ENCODE measurements around the gene MNT.
A peak's percentile ranks its signal among the peaks of the same experiment; 100 is the strongest.

MNT gene

DNA sequence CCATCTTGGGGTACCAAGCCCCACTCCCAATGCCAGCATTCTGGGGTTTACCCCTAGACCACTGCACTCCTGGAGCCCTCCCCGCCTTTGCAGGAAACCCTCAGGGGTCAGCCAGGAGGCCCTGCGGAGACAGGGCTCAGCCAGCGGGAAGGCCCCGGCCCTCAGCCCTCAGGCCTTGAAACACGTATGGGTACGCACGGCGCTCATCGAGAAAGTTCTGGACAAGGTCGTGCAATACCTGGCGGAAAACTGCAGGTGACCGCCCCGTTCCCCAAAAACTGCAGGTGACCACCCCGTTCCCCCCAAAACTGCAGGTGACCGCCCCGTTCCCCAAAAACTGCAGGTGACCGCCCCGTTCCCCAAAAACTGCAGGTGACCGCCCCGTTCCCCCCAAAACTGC, 38.8 kb downstream of the MNT start:
- no peak overlapping the region for H3K27ac ChIP-seq (ENCODE audit: low read depth, low read length, severe bottlenecking)
- 95 to 98% methylated on average over 18 to 20 of the region's 20 CpGs for WGBS, 2 experiments (ENCODE audit: insufficient coverage in 2 of 2)
- H3K9me3 ChIP-seq (ENCODE audit: control insufficient read depth, low read length): no peaks in the 10 kb centered on the region
- H3K4me1 ChIP-seq (ENCODE audit: control insufficient read depth, insufficient read depth, low read length, poor library complexity, severe bottlenecking): peaks cover 5% of the 10 kb centered on the region
- H3K36me3 ChIP-seq (ENCODE audit: control insufficient read depth, insufficient read depth, low read length): peaks cover 31% of the 10 kb centered on the region
- no peak overlapping the region for H3K4me3 ChIP-seq (ENCODE audit: extremely low read depth, insufficient read depth, low read length, poor library complexity, severe bottlenecking)

- 87 to 96% methylated on average over 15 to 19 of the region's 21 CpGs for WGBS, 2 experiments (ENCODE audit: insufficient coverage in 2 of 2)
- H3K4me1 ChIP-seq (ENCODE audit: control insufficient read depth, insufficient read depth, low read length, poor library complexity, severe bottlenecking): peaks cover 5% of the 10 kb centered on the region
- no peak overlapping the region for H3K27ac ChIP-seq (ENCODE audit: low read depth, low read length, severe bottlenecking)
- no peaks in the 10 kb centered on the region for H3K9me3 ChIP-seq (ENCODE audit: control insufficient read depth, low read length)
- no peak overlapping the region for H3K4me3 ChIP-seq (ENCODE audit: extremely low read depth, insufficient read depth, low read length, poor library complexity, severe bottlenecking)
- peaks cover 31% of the 10 kb centered on the region for H3K36me3 ChIP-seq (ENCODE audit: control insufficient read depth, insufficient read depth, low read length)
Observed at GRCh38 chr17:2361010-2361760, 39.7 kb downstream of the MNT start.

DNA sequence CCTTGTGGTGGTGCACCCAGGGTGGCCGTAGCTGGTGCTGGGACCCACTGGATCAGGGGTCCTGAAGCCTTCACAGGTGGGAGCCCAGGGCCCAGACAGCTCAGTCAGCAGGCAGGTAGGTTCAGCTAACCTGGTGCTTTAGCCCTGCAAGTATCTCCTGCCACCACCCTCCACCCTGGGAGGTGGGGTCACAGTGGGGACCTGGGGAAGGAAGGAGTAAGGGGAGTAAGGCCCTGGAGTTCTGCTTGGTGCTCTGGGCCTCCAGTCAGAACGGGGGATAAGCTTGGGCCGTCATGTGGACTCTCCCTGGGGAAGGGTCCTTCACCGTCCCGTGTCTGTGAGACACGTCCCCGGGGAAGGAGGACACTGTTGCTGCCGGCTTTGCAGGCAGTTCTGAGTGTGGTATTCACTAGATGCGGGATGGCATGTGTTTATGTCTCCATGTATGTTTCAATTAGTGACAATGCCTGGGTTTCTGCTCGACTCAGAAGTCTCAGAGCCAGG, 42.9 kb downstream of the MNT start:
- WGBS, 2 experiments (ENCODE audit: insufficient coverage in 2 of 2): 91 to 92% methylated on average over 10 of the region's 10 CpGs
- Histone ChIP-seq H3K36me3 (ENCODE audit: control insufficient read depth, insufficient read depth, low read length) (peaks cover 25% of the 10 kb centered on the region), H3K27ac (ENCODE audit: low read depth, low read length, severe bottlenecking) (no peak overlapping the region), H3K4me3 (ENCODE audit: extremely low read depth, insufficient read depth, low read length, poor library complexity, severe bottlenecking) (no peak overlapping the region), H3K4me1 (ENCODE audit: control insufficient read depth, insufficient read depth, low read length, poor library complexity, severe bottlenecking) (peaks cover 5% of the 10 kb centered on the region), H3K9me3 (ENCODE audit: control insufficient read depth, low read length) (no peaks in the 10 kb centered on the region)

DNA sequence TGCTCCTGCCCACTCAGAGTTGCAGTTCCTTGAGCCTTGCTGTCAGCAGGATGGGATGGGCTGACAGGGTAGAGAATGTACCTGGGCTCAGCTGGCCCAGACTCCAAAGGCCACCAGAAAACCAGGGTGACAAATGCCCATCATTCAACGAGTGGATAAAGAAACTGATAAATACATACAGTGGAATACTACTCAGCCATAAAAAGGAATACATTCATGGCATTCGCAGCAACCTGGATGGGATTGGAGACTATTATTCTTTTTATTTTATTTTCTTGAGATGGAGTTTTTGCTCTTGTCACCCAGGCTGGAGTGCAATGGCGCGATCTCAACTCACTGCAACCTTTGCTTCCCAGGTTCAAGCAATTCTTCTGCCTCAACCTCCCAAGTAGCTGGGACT, 43.6 kb downstream of the MNT start:
- WGBS, 2 experiments (ENCODE audit: insufficient coverage in 2 of 2): 86 to 94% methylated on average over 2 of the region's 4 CpGs
- Histone ChIP-seq H3K36me3 (ENCODE audit: control insufficient read depth, insufficient read depth, low read length) (peaks cover 18% of the 10 kb centered on the region), H3K4me3 (ENCODE audit: extremely low read depth, insufficient read depth, low read length, poor library complexity, severe bottlenecking) (no peak overlapping the region), H3K4me1 (ENCODE audit: control insufficient read depth, insufficient read depth, low read length, poor library complexity, severe bottlenecking) (peaks cover 5% of the 10 kb centered on the region), H3K9me3 (ENCODE audit: control insufficient read depth, low read length) (no peaks in the 10 kb centered on the region), H3K27ac (ENCODE audit: low read depth, low read length, severe bottlenecking) (no peak overlapping the region)

DNA sequence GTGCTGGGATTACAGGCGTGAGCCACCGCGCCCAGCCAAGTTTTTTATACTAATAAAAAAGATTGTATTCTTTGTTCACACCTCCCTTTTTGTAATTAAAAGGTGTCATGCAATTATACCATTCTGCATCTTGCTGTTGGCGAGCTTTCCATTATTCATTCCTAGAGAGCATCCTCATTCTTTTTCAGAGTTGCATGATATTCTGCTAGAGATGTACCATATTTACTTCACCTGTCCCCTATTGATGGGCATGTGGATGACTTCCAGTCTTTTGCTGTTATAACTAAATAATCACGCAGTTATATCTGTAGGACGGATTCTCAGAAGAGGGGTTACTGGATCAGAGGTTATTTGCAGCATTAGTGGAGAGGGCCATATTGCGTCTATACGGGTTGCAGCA, 46.5 kb downstream of the MNT start:
- Histone ChIP-seq H3K36me3 (ENCODE audit: control insufficient read depth, insufficient read depth, low read length) (peaks cover 4% of the 10 kb centered on the region), H3K27ac (ENCODE audit: low read depth, low read length, severe bottlenecking) (no peak overlapping the region), H3K4me3 (ENCODE audit: extremely low read depth, insufficient read depth, low read length, poor library complexity, severe bottlenecking) (no peak overlapping the region), H3K4me1 (ENCODE audit: control insufficient read depth, insufficient read depth, low read length, poor library complexity, severe bottlenecking) (peaks cover 3% of the 10 kb centered on the region), H3K9me3 (ENCODE audit: control insufficient read depth, low read length) (no peaks in the 10 kb centered on the region)
- 83 to 96% methylated on average over 3 to 4 of the region's 8 CpGs for WGBS, 2 experiments (ENCODE audit: insufficient coverage in 2 of 2)

GRCh38 chr17:2351269-2351668, 49.6 kb downstream of the MNT start:
- H3K4me1 ChIP-seq (ENCODE audit: control insufficient read depth, insufficient read depth, low read length, poor library complexity, severe bottlenecking): peaks cover 13% of the 10 kb centered on the region
- 98 to 99% methylated on average over 6 of the region's 6 CpGs for WGBS, 2 experiments (ENCODE audit: insufficient coverage in 2 of 2)
- H3K36me3 ChIP-seq (ENCODE audit: control insufficient read depth, insufficient read depth, low read length): peaks cover 4% of the 10 kb centered on the region
- H3K4me3 ChIP-seq (ENCODE audit: extremely low read depth, insufficient read depth, low read length, poor library complexity, severe bottlenecking): no peak overlapping the region
- no peak overlapping the region for H3K27ac ChIP-seq (ENCODE audit: low read depth, low read length, severe bottlenecking)
- no peaks in the 10 kb centered on the region for H3K9me3 ChIP-seq (ENCODE audit: control insufficient read depth, low read length)

DNA sequence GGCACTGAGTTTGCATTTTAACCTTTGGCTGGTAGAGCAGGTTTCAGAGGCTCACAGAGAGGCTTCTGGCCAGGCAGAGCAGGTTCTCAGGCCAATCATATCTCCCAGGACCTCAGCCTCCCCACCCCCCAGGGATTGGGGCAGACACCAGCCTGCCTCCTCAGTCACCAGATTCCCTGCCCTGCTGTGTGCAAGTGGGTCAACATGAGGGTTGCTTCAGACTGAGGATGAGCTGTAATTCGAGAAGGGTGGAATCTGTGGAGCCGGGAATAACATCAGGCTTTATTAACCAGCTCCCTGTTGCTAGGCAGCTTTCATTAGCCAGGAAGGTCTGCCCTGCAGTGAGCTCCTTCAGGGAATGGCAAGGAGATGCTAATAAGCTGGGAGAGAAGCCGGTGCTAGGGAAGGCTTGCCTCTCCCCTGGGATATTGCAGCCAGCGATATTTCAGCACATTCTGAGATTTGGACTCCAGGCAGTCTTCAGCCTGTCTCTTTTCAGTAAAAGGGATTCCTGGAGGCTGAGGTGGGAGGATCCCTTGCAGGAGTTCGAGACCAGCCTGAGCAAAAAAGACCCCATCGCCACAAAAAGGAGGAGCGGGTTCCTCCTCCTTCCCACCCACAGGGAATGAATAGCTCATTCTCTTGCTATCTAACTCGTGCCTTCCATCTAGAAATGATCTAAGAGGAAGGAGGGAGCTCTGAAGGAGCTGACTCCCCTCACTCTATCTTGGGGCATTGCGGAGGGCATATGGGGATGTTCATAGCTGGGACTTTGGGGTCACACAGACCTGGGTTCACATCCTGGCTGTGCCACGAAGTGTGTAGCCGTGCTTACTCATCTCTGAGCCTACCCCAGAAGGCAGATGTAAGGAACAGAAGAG, 52.8 kb downstream of the MNT start:
- H3K4me1 ChIP-seq (ENCODE audit: control insufficient read depth, insufficient read depth, low read length, poor library complexity, severe bottlenecking): peaks cover 13% of the 10 kb centered on the region
- H3K27ac ChIP-seq (ENCODE audit: low read depth, low read length, severe bottlenecking): peak overlapping the region; percentile 85
- H3K4me3 ChIP-seq (ENCODE audit: extremely low read depth, insufficient read depth, low read length, poor library complexity, severe bottlenecking): no peak overlapping the region
- H3K36me3 ChIP-seq (ENCODE audit: control insufficient read depth, insufficient read depth, low read length): peaks cover 21% of the 10 kb centered on the region
- 28 to 33% methylated on average over 8 to 9 of the region's 11 CpGs for WGBS, 2 experiments (ENCODE audit: insufficient coverage in 2 of 2)
- no peaks in the 10 kb centered on the region for H3K9me3 ChIP-seq (ENCODE audit: control insufficient read depth, low read length)

DNA sequence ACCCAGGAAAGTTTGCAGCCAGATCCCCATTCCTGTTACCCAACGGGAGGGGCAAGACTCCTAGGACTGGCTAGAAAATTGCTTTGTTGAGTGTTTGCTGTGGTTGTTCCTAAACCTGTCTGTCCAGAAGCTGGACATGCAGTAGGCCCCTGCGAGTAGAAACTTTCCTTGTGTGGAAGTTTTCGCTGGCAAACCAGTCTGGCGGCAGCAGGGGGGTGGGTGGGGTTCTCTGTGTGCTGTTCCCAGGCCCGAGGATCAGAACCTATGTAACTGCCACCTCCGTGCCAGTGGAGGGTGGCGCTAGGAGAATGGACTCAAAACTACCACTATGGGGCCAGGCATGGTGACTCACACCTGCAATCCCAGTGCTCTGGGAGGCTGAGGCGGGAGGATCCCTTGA, 54.4 kb downstream of the MNT start:
- H3K36me3 ChIP-seq (ENCODE audit: control insufficient read depth, insufficient read depth, low read length): peaks cover 26% of the 10 kb centered on the region
- no peak overlapping the region for H3K4me3 ChIP-seq (ENCODE audit: extremely low read depth, insufficient read depth, low read length, poor library complexity, severe bottlenecking)
- H3K9me3 ChIP-seq (ENCODE audit: control insufficient read depth, low read length): no peaks in the 10 kb centered on the region
- peaks cover 13% of the 10 kb centered on the region for H3K4me1 ChIP-seq (ENCODE audit: control insufficient read depth, insufficient read depth, low read length, poor library complexity, severe bottlenecking)
- no peak overlapping the region for H3K27ac ChIP-seq (ENCODE audit: low read depth, low read length, severe bottlenecking)
- 96 to 100% methylated on average over 7 to 8 of the region's 8 CpGs for WGBS, 2 experiments (ENCODE audit: insufficient coverage in 2 of 2)

- no peak overlapping the region for H3K27ac ChIP-seq (ENCODE audit: low read depth, low read length, severe bottlenecking)
- peaks cover 13% of the 10 kb centered on the region for H3K4me1 ChIP-seq (ENCODE audit: control insufficient read depth, insufficient read depth, low read length, poor library complexity, severe bottlenecking)
- WGBS, 2 experiments (ENCODE audit: insufficient coverage in 2 of 2): 90 to 92% methylated on average over 5 to 6 of the region's 10 CpGs
Observed at GRCh38 chr17:2344528-2344927, 56.3 kb downstream of the MNT start.

DNA sequence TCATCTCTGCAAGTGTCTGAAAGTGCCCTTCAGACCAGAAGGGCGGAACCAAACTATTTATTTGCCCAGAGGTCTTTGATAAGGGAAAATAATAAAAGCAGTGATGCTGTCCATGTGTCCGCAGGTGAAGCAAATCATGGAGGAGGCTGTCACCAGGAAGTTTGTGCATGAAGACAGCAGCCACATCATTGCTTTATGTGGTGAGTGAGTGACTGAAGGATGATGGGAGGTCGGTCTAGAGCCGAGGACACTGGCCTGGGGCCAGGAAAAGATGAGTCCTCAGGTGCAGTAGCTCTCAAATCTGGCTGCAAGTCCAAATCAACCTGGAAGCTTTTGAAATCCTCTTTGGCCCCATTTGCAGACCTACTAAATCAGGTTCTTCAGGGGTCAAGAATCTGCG, 57.4 kb downstream of the MNT start:
- 91 to 93% methylated on average over 4 to 5 of the region's 5 CpGs for WGBS, 2 experiments (ENCODE audit: insufficient coverage in 2 of 2)
- Histone ChIP-seq H3K36me3 (ENCODE audit: control insufficient read depth, insufficient read depth, low read length) (peaks cover 28% of the 10 kb centered on the region), H3K9me3 (ENCODE audit: control insufficient read depth, low read length) (no peaks in the 10 kb centered on the region), H3K27ac (ENCODE audit: low read depth, low read length, severe bottlenecking) (no peak overlapping the region), H3K4me1 (ENCODE audit: control insufficient read depth, insufficient read depth, low read length, poor library complexity, severe bottlenecking) (peaks cover 17% of the 10 kb centered on the region), H3K4me3 (ENCODE audit: extremely low read depth, insufficient read depth, low read length, poor library complexity, severe bottlenecking) (no peak overlapping the region)

More at GRCh38 chr17:2344528-2344927, 56.3 kb downstream of the MNT start:
- Histone ChIP-seq H3K9me3 (ENCODE audit: control insufficient read depth, low read length) (no peaks in the 10 kb centered on the region), H3K4me3 (ENCODE audit: extremely low read depth, insufficient read depth, low read length, poor library complexity, severe bottlenecking) (no peak overlapping the region), H3K36me3 (ENCODE audit: control insufficient read depth, insufficient read depth, low read length) (peaks cover 25% of the 10 kb centered on the region)
